Adrenal gland (tissue), 12 donors: Measurements from ENCODE around the gene TBC1D24. TPM values are rescaled to one million over a fixed set of nuclear protein-coding genes. Genes with fewer than 3 reads are reported as not detected.
"Not testable (repeated sequence)": the region's sequence is repeated elsewhere in the genome, so short reads cannot be mapped to it uniquely, and the experiment has no call there.

ENCODE experiments used
- DNase-seq, 7 donors: peaks; one replicate each; pipeline ENCODE4 v3.0.0-alpha.2; 2019 to 2020
- H3K27ac ChIP-seq, 5 donors: fragments of 200-600 bp; sonication (generic) in 4 of 5; 1 replicate in 3 of 5; 2 replicates in 2 of 5; pipeline versions ENCODE4 v1.5.1 to v1.8.0; 2016 to 2020; ENCODE audit warnings: mild to moderate bottlenecking in 1 of 5
- H3K27me3 ChIP-seq: fragments of 200-600 bp; 2 replicates; pipeline ENCODE4 v1.8.0; 2021
- H3K36me3 ChIP-seq, 2 donors: fragments of 200-600 bp; replicated peaks in 1 of 2; 1 replicate in 1 of 2; 2 replicates in 1 of 2; pipeline versions ENCODE4 v1.5.1 to v1.8.0; 2018 to 2022
- H3K4me1 ChIP-seq, 2 donors: fragments of 200-600 bp; replicated peaks in 1 of 2; 1 replicate in 1 of 2; 2 replicates in 1 of 2; pipeline versions ENCODE4 v1.5.1 to v1.8.0; 2018 to 2021
- H3K4me3 ChIP-seq, 4 donors: fragments of 200-600 bp; sonication (generic) in 3 of 4; one replicate each; pipeline ENCODE4 v1.5.1; 2016 to 2018
- H3K9me3 ChIP-seq, 3 donors: fragments of 200-600 bp; sonication (generic) in 1 of 3; replicated peaks in 1 of 3; 1 replicate in 2 of 3; 2 replicates in 1 of 3; pipeline versions ENCODE4 v1.5.1 to v1.8.0; 2016 to 2021
- POLR2A ChIP-seq, 2 donors: fragments of 450-650 bp; IDR thresholded peaks; one replicate each; pipeline ENCODE4 v1.6.1; 2017; ENCODE audit warnings: antibody characterized with exemption in 2 of 2, mild to moderate bottlenecking in 2 of 2, moderate library complexity in 1 of 2
- WGBS, 4 donors: extraction: QIAGEN DNeasy Blood & Tissue Kit in 2 of 4; methylation state at CpG; one replicate each; pipeline versions ENCODE4 v1.1.5 to v1.1.7; 2013 to 2017; 5-methylcytosine and 5-hydroxymethylcytosine counted together
- intact Hi-C, 2 donors: fragments of 100-400 bp; cut with DNase I; formaldehyde crosslinking; loops; one replicate each; pipeline versions ENCODE4 v1.14.1 to v1.15.0; 2022 to 2023
- polyA plus RNA-seq, 3 donors: library from polyadenylated mRNA; stranded (reverse); fragments of 200-250 nt in 2 of 3; fragments of 350-450 nt in 1 of 3; fragmentation: Illumina TruSeq in 1 of 3; extraction: RNeasy Lipid Tissue Mini Kit (QIAGEN cat#74804) in 1 of 3; gene quantifications; one replicate each; pipeline ENCODE4 v1.2.3, GENCODE V29; 2013 to 2014
- total RNA-seq, 9 donors: library from RNA; depleted of rRNA in 4 of 9; stranded (reverse); fragments of >200 nt in 4 of 9; fragments of 120-200 nt in 1 of 9; fragmentation: NEBNext Ultra II Directional in 1 of 9; extraction: Animal tissue kit (Norgen Biotek cat#: 25700) in 1 of 9; gene quantifications; one replicate each; pipeline versions ENCODE4 v1.1.0 to v1.2.4, GENCODE V29; 2013 to 2023
- TF ChIP-seq, protein P1 (sequence below), 6 experiments: fragments of 450-650 bp in 4 of 6; fragments of 200-600 bp in 2 of 6; sonication (generic) in 1 of 6; IDR thresholded peaks; 1 replicate in 5 of 6; 2 replicates in 1 of 6; pipeline versions ENCODE4 v1.5.1 to v1.8.0; 2016 to 2021; ENCODE audit warnings: antibody characterized with exemption in 6 of 6, mild to moderate bottlenecking in 2 of 6, moderate library complexity in 1 of 6
- donor health status: healthy with polysubstance abuse.
- donor health status: Bipolar disorder and iron deficiency.
- donor health status: DM: yes; HTN: yes; CAD: no.
- donor health status: DM: no; HTN: no; CAD: no.
- donor health status: DM: no; HTN: no; CAD: no.
- donor health status: DM: yes; HTN: yes; CAD: no.

TBC1D24 gene
- total and polyA plus RNA-seq, 12 donors = 3.9 to 18.5 (median 13.9) TPM

DNA sequence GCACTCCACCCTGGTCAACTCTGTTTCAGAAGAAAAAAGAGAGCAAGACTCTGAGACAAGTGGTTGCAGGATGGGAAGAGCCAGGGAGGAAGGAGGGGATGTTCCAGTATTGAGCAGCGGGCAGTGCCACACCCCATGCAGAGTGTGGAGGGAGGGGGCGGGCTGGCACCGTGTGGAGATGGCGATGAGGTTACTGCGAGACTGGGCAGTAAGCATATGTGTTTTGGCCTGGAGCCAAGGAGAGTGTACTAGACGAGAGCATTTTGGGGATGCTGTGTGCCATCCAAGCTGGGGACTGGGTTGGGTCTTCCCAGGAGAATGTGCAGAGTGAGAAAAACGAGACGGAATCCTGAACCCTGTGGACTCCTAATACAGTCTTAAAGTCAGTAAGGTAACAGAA lies 3.4 kb downstream of the TBC1D24 start:
- no peak overlapping the region for H3K27ac ChIP-seq
- intact Hi-C loops = no loop called here
- peaks cover 12 to 28% of the 10 kb centered on the region in 2 donors for H3K4me1 ChIP-seq
- H3K36me3 ChIP-seq = no peaks in the 10 kb centered on the region
- 80 to 89% (median 86%) methylated on average over 8 of the region's 8 CpGs for WGBS, 4 donors
- no peaks in the 10 kb centered on the region for H3K9me3 ChIP-seq
- H3K27me3 ChIP-seq = no peaks in the 10 kb centered on the region
- no peak for DNase-seq
- H3K4me3 ChIP-seq = no peak overlapping the region
- no peak for TF ChIP-seq POLR2A (IDR thresholded peaks at IDR 0.05)
- TF ChIP-seq, protein P1, sequence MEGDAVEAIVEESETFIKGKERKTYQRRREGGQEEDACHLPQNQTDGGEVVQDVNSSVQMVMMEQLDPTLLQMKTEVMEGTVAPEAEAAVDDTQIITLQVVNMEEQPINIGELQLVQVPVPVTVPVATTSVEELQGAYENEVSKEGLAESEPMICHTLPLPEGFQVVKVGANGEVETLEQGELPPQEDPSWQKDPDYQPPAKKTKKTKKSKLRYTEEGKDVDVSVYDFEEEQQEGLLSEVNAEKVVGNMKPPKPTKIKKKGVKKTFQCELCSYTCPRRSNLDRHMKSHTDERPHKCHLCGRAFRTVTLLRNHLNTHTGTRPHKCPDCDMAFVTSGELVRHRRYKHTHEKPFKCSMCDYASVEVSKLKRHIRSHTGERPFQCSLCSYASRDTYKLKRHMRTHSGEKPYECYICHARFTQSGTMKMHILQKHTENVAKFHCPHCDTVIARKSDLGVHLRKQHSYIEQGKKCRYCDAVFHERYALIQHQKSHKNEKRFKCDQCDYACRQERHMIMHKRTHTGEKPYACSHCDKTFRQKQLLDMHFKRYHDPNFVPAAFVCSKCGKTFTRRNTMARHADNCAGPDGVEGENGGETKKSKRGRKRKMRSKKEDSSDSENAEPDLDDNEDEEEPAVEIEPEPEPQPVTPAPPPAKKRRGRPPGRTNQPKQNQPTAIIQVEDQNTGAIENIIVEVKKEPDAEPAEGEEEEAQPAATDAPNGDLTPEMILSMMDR (IDR thresholded peaks at IDR 0.05) = no peak

DNA sequence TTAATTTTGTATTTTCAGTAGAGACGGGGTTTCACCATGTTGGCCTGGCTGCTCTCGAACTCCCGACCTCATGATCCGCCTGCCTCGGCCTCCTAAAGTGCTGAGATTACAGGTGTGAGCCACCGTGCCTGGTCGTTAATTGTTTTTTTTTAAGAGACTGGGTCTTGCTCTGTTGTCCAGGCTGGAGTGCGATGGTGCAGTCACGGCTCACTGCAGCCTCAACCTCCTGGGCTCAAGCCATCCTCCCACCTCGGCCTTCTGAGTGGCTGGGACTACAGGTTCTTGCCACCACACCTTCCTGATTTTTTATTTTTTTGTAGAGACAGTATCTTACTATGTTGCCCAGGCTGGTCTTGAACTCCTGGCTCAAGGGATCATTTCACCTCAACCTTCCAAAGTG lies 5.1 kb downstream of the TBC1D24 start:
- H3K9me3 ChIP-seq, H3K4me3 ChIP-seq, H3K27ac ChIP-seq, H3K36me3 ChIP-seq, intact Hi-C loops, DNase-seq, H3K27me3 ChIP-seq: not testable (repeated sequence)
- WGBS, 4 donors = 92 to 97% (median 95%) methylated on average over 10 of the region's 10 CpGs
- H3K4me1 ChIP-seq = peaks cover 5 to 16% of the 10 kb centered on the region in 2 donors

DNA sequence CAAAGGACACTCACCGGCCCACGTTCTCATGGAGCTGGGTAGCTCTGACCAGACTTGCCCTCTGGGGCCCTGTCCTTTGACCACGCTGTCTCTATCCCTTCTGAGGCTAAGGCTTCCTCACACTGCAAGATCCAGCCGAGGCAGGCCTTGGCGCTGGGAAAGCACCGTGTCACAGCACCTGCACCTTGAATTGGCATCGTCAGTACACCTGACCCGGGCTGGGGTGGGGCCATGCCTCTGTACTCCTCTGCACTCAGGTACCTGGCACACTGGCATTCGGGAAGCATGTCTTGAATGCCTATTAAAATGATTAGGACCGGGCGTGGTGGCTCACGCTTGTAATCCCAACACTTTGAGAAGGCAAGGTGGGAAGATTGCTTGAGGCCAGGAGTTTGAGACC lies 6.0 kb downstream of the TBC1D24 start:
- Histone ChIP-seq H3K27ac (no peak overlapping the region), H3K4me3 (no peak overlapping the region), H3K27me3 (no peaks in the 10 kb centered on the region), H3K9me3 (no peaks in the 10 kb centered on the region), H3K36me3 (no peaks in the 10 kb centered on the region), H3K4me1 (peaks cover 0 to 10% of the 10 kb centered on the region in 2 donors)
- no peak for TF ChIP-seq POLR2A (IDR thresholded peaks at IDR 0.05)
- TF ChIP-seq, protein P1 (IDR thresholded peaks at IDR 0.05) = no peak
- intact Hi-C loops = no loop called here
- no peak for DNase-seq
- WGBS, 4 donors = 89 to 92% (median 90%) methylated on average over 6 to 12 of the region's 12 CpGs

DNA sequence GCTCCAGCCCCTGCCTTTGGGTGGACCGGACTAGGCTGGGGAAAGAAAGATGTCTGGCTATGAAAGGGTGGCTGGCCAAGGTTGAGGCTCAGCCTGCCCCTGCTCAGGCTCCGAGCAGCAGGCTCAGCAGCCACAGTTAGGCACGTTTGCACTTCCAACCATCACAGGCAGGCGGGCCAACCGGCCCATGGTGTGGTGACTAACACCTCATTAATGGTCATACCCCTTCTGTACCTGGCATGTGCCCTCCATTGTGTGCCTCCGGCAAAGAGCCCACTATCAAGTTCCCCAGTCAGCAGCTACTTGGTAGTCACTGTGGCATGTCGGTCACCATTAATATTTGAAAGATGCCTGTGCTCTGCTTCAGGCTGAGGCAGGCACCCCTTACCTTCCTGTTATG lies 6.7 kb downstream of the TBC1D24 start:
- intact Hi-C loops = no loop called here
- DNase-seq = no peak

DNA sequence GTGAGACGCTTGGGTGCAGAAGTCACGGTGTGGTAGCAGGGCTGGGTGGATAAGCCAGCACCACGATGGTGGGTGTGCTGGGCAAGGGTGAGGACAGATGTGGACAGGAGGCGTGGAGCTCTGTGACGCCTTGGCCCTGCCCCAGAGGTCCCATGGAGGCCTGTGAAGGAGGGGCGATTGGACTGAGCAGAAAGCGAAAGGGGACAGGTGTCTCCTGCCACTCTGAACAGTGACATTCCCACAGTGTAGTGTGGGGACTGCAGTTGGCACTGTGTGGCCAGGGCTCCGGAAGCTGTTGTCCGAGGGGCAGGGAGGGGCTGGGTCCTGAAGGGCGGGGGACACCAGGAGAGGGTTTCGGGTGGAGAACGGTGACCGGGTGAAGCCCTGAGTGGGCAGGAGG lies 7.3 kb downstream of the TBC1D24 start:
- intact Hi-C loops = no loop called here
- 77 to 85% (median 85%) methylated on average over 13 of the region's 13 CpGs for WGBS, 4 donors
- Histone ChIP-seq H3K4me1 (no peaks in the 10 kb centered on the region), H3K9me3 (no peaks in the 10 kb centered on the region), H3K27me3 (no peaks in the 10 kb centered on the region), H3K36me3 (no peaks in the 10 kb centered on the region), H3K27ac (peak overlapping the region in 2 of 5 donors; percentile 47 to 65), H3K4me3 (no peak overlapping the region)
- TF ChIP-seq, protein P1 (IDR thresholded peaks at IDR 0.05) = no peak
- TF ChIP-seq POLR2A (IDR thresholded peaks at IDR 0.05) = no peak
- DNase-seq = no peak

More for the DNA sequence above, 6.7 kb downstream of the TBC1D24 start:
- Histone ChIP-seq H3K4me1 (peaks cover 0 to 3% of the 10 kb centered on the region in 2 donors), H3K27me3 (no peaks in the 10 kb centered on the region), H3K9me3 (no peaks in the 10 kb centered on the region), H3K27ac (no peak overlapping the region), H3K4me3 (no peak overlapping the region), H3K36me3 (no peaks in the 10 kb centered on the region)
- whole genome bisulfite sequencing, 4 donors = 69 to 90% (median 77%) methylated on average over 3 to 7 of the region's 7 CpGs
- TF ChIP-seq, protein P1 (IDR thresholded peaks at IDR 0.05) = no peak
- TF ChIP-seq POLR2A (IDR thresholded peaks at IDR 0.05) = no peak
